HG03175 (cell line): ENCODE results near the gene RBFOX1.

Source experiments
- ATAC-seq: cut with Tn5 transposase; IDR thresholded peaks from one replicate; pipeline ENCODE4 v1.9.1; 2021; ENCODE audit warnings: mild to moderate bottlenecking, moderate library complexity; ENCODE audit not compliant: unreplicated experiment

RBFOX1 gene

GRCh38 chr16:7651803-7652570 lies 319.3 kb downstream of the RBFOX1 start:
- no peak for ATAC-seq

GRCh38 chr16:7653746-7654461 lies 321.3 kb downstream of the RBFOX1 start:
- ATAC-seq: no peak

- ATAC-seq: no peak
Observed at GRCh38 chr16:7675628-7676027, 343.0 kb downstream of the RBFOX1 start.

- ATAC-seq: no peak
Observed at GRCh38 chr16:7680296-7680695, 347.7 kb downstream of the RBFOX1 start.

- no peak for ATAC-seq
Observed at GRCh38 chr16:7688811-7689210, 356.2 kb downstream of the RBFOX1 start.

GRCh38 chr16:7689234-7689633 lies 356.6 kb downstream of the RBFOX1 start:
- no peak for ATAC-seq

- ATAC-seq: no peak
Observed at GRCh38 chr16:7691533-7691932, 358.9 kb downstream of the RBFOX1 start.

- ATAC-seq: no peak
Observed at GRCh38 chr16:7703672-7704071, 371.0 kb downstream of the RBFOX1 start.

GRCh38 chr16:7705885-7706284 lies 373.2 kb downstream of the RBFOX1 start:
- no peak for ATAC-seq

- ATAC-seq: no peak
Observed at GRCh38 chr16:7709186-7709585, 376.5 kb downstream of the RBFOX1 start.

GRCh38 chr16:7713244-7713643 lies 380.6 kb downstream of the RBFOX1 start:
- no peak for ATAC-seq

GRCh38 chr16:7714775-7715174 lies 382.1 kb downstream of the RBFOX1 start:
- no peak for ATAC-seq

GRCh38 chr16:7716660-7717550 lies 384.3 kb downstream of the RBFOX1 start:
- ATAC-seq: no peak

- no peak for ATAC-seq
Observed at GRCh38 chr16:7722761-7723160, 390.1 kb downstream of the RBFOX1 start.

GRCh38 chr16:7731141-7731540 lies 398.5 kb downstream of the RBFOX1 start:
- ATAC-seq: no peak

GRCh38 chr16:7736138-7736665 lies 403.6 kb downstream of the RBFOX1 start:
- ATAC-seq: no peak

GRCh38 chr16:7742626-7743025 lies 410.0 kb downstream of the RBFOX1 start:
- ATAC-seq: no peak

- ATAC-seq: no peak
Observed at GRCh38 chr16:7744546-7745264, 412.1 kb downstream of the RBFOX1 start.

- no peak for ATAC-seq
Observed at GRCh38 chr16:7745276-7745675, 412.6 kb downstream of the RBFOX1 start.

GRCh38 chr16:7746941-7747340 lies 414.3 kb downstream of the RBFOX1 start:
- no peak for ATAC-seq
